Natural killer cell (primary cell): ENCODE data around the gene PPP1R27. TPM values are rescaled to one million over a fixed set of nuclear protein-coding genes. Genes with fewer than 3 reads are reported as not detected.

Experiments
- ATAC-seq, 3 donors: fragments of 150-1000 bp in 2 of 3; fragments of 200-7000 bp in 1 of 3; cut with Tn5 transposase; 1 replicate in 1 of 3; 2 replicates in 2 of 3; pipeline ENCODE4 v1.10.0; 2021; ENCODE audit warnings: mild to moderate bottlenecking in 2 of 3, moderate library complexity in 2 of 3
- DNase-seq, 2 donors: peaks; one replicate each; pipeline versions ENCODE4 v3.0.0 to v3.0.0-alpha.2; 2013 to 2021; ENCODE audit warnings: mixed read lengths in 1 of 2
- H3K27ac ChIP-seq: one replicate; pipeline ENCODE4 v1.5.1; 2013; ENCODE audit warnings: mild to moderate bottlenecking, low read length
- H3K27me3 ChIP-seq: one replicate; pipeline ENCODE4 v1.6.1; 2013; ENCODE audit warnings: low read length; ENCODE audit not compliant: control insufficient read depth, insufficient read depth
- H3K36me3 ChIP-seq: one replicate; pipeline ENCODE4 v1.6.1; 2013; ENCODE audit warnings: low read length; ENCODE audit not compliant: control insufficient read depth, insufficient read depth
- H3K4me1 ChIP-seq: one replicate; pipeline ENCODE4 v1.6.1; 2013; ENCODE audit warnings: low read length; ENCODE audit not compliant: control insufficient read depth, insufficient read depth
- H3K4me3 ChIP-seq: one replicate; pipeline ENCODE4 v1.5.1; 2013; ENCODE audit warnings: low read length
- H3K9me3 ChIP-seq: one replicate; pipeline ENCODE4 v1.6.1; 2013; ENCODE audit warnings: low read length; ENCODE audit not compliant: control insufficient read depth, insufficient read depth
- H3K27ac Mint-ChIP-seq, 2 donors: one replicate each; pipeline ENCODE4 v1.8.0; 2022; ENCODE audit warnings: mild to moderate bottlenecking in 2 of 2, mixed read lengths in 2 of 2, moderate library complexity in 1 of 2
- H3K27me3 Mint-ChIP-seq, 2 donors: one replicate each; pipeline ENCODE4 v1.8.0; 2022; ENCODE audit warnings: low read depth in 2 of 2, mixed read lengths in 2 of 2
- H3K36me3 Mint-ChIP-seq: one replicate; pipeline ENCODE4 v1.8.0; 2022; ENCODE audit warnings: mixed read lengths
- H3K4me1 Mint-ChIP-seq, 2 donors: one replicate each; pipeline ENCODE4 v1.8.0; 2022; ENCODE audit warnings: mixed read lengths in 2 of 2
- H3K4me3 Mint-ChIP-seq: one replicate; pipeline ENCODE4 v1.8.0; 2022; ENCODE audit warnings: mild to moderate bottlenecking, moderate library complexity, mixed read lengths
- H3K9me3 Mint-ChIP-seq, 2 donors: one replicate each; pipeline ENCODE4 v1.8.0; 2022; ENCODE audit warnings: mixed read lengths in 2 of 2
- CTCF ChIP-seq: fragments of 200-600 bp; IDR thresholded peaks from one replicate; pipeline ENCODE4 v1.8.0; 2022; ENCODE audit warnings: antibody characterized with exemption
- WGBS: methylation state at CpG from one replicate; pipeline ENCODE4 v1.1.7; 2013; ENCODE audit warnings: missing lambda C conversion rate; ENCODE audit not compliant: insufficient coverage; 5-methylcytosine and 5-hydroxymethylcytosine counted together
- intact Hi-C: fragments of 100-400 bp; cut with micrococcal nuclease; formaldehyde crosslinking; loops from one replicate; pipeline ENCODE4 v1.14.2; 2022
- total RNA-seq, 4 donors: library from RNA; stranded (reverse); fragments of 120-200 nt in 1 of 4; gene quantifications; one replicate each; pipeline versions ENCODE4 v1.2.3 to v1.2.4, GENCODE V29; 2013 to 2022

Gene PPP1R27
- total RNA-seq, 3 donors from 2014 or later (not counting 1 experiment from before 2014, with no cell fraction given): not detected

DNA sequence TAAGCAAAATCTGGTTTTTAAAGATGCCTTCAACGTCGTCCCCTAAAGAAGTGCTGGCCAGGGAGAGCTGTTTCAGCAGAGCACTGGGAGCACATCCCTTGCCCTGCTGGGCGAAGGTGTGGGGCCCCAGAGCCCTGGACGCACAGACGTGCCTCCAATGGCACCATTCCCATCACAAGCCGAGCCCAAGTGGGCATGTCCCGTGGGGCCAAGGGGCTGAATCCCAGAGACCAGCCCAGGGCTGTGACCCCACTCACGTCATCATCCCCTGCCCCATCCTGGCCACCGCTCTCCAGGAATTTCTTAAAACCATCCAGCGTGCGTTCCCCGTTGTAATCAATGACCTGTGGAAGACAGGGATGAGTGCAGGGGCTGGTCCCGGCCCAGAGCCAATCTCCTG, 10.0 kb upstream of the PPP1R27 start:
- Mint-ChIP-seq H3K36me3 (no peaks in the 10 kb centered on the region), H3K27me3 (no peaks in the 10 kb centered on the region), H3K4me1 (no peaks in the 10 kb centered on the region), H3K9me3 (no peaks in the 10 kb centered on the region), H3K4me3 (no peak overlapping the region), H3K27ac (peak overlapping the region in 1 of 2 donors; percentile 66)
- H3K36me3 ChIP-seq: peaks cover 55% of the 10 kb centered on the region
- H3K27me3 ChIP-seq: no peaks in the 10 kb centered on the region
- WGBS: 96% methylated on average over 13 of the region's 13 CpGs
- DNase-seq (no peak), ATAC-seq (no peak)
- H3K4me1 ChIP-seq: no peaks in the 10 kb centered on the region
- H3K4me3 ChIP-seq: no peak overlapping the region
- no peak overlapping the region for H3K27ac ChIP-seq
- TF ChIP-seq CTCF: no peak
- intact Hi-C loops: no loop called here
- no peaks in the 10 kb centered on the region for H3K9me3 ChIP-seq

DNA sequence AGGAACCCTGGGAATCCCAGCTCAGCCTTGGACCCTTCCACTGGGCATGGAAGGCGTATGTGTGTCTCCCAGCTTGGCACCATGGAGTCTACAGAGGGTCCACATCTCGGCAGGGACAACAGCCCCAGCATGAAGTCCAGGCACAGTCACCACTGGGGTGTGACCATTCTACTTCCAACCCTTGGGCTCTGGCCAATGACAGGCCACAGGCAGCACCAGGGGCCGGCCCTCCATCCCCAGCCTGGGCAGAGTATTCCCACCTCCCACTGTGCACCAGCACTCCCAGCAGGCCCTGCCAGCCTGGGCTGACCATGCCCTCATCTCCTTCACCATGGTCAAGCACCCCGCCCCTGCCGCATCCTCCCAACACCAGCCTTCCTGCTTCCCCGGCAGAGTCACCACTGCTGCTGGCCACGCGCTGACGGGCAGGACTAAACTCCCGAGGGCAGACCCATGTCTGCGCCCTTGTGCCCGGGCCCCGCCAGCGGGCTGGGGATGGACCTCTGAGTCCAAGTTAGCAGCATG, 9.5 kb upstream of the PPP1R27 start:
- Histone ChIP-seq H3K27me3 (no peaks in the 10 kb centered on the region), H3K27ac (no peak overlapping the region), H3K9me3 (no peaks in the 10 kb centered on the region), H3K4me1 (no peaks in the 10 kb centered on the region), H3K36me3 (peaks cover 55% of the 10 kb centered on the region), H3K4me3 (no peak overlapping the region)
- Mint-ChIP-seq H3K4me1 (no peaks in the 10 kb centered on the region), H3K36me3 (no peaks in the 10 kb centered on the region), H3K27ac (peak overlapping the region in 1 of 2 donors; percentile 66), H3K27me3 (no peaks in the 10 kb centered on the region), H3K9me3 (no peaks in the 10 kb centered on the region), H3K4me3 (no peak overlapping the region)
- intact Hi-C loops: no loop called here
- 97% methylated on average over 14 of the region's 14 CpGs for WGBS
- ATAC-seq (peak in 1 of 3 donors; percentile 15), DNase-seq (no peak)
- TF ChIP-seq CTCF: no peak

GRCh38 chr17:81843713-81844326, 9.0 kb upstream of the PPP1R27 start:
- no peak overlapping the region for H3K4me3 Mint-ChIP-seq
- no peaks in the 10 kb centered on the region for H3K36me3 Mint-ChIP-seq

More at GRCh38 chr17:81843713-81844326, 9.0 kb upstream of the PPP1R27 start:
- TF ChIP-seq CTCF: no peak
- H3K27me3 Mint-ChIP-seq: no peaks in the 10 kb centered on the region
- H3K9me3 ChIP-seq: no peaks in the 10 kb centered on the region
- DNase-seq (no peak), ATAC-seq (no peak)
- 94% methylated on average over 30 of the region's 30 CpGs for WGBS
- no peaks in the 10 kb centered on the region for H3K4me1 Mint-ChIP-seq
- H3K9me3 Mint-ChIP-seq: no peaks in the 10 kb centered on the region
- peaks cover 55% of the 10 kb centered on the region for H3K36me3 ChIP-seq
- intact Hi-C loops: no loop called here
- H3K27ac ChIP-seq: no peak overlapping the region
- H3K27ac Mint-ChIP-seq: no peak overlapping the region
- no peaks in the 10 kb centered on the region for H3K27me3 ChIP-seq
- no peaks in the 10 kb centered on the region for H3K4me1 ChIP-seq
- H3K4me3 ChIP-seq: no peak overlapping the region
